ENCODE results near the gene SRP14.

The SRP14 gene

DNA sequence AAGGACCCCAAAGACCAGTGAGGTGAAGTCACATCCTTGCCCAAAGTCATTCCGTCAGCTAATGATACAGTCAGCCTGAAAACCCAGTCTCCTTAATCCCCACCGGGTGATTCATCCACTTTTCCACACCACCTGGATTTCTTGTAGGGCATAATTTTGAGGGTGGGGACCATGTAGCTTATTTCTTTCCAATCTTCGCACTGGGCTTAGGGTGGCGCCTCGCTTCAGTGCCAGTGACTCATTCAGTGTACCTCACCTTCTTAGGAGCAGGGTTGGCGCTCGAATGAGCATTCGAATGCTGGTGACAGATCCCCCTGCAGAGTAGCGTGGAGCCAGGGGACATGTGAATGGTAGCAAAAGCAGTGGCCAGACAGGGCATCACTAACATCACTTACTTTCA, 45.7 kb upstream of the SRP14 start:
- TF ChIP-seq, protein P1, sequence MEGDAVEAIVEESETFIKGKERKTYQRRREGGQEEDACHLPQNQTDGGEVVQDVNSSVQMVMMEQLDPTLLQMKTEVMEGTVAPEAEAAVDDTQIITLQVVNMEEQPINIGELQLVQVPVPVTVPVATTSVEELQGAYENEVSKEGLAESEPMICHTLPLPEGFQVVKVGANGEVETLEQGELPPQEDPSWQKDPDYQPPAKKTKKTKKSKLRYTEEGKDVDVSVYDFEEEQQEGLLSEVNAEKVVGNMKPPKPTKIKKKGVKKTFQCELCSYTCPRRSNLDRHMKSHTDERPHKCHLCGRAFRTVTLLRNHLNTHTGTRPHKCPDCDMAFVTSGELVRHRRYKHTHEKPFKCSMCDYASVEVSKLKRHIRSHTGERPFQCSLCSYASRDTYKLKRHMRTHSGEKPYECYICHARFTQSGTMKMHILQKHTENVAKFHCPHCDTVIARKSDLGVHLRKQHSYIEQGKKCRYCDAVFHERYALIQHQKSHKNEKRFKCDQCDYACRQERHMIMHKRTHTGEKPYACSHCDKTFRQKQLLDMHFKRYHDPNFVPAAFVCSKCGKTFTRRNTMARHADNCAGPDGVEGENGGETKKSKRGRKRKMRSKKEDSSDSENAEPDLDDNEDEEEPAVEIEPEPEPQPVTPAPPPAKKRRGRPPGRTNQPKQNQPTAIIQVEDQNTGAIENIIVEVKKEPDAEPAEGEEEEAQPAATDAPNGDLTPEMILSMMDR (IDR thresholded peaks at IDR 0.05; ENCODE audit: poor library complexity, severe bottlenecking) = no peak
- Histone ChIP-seq H3K27me3 (ENCODE audit: insufficient read depth, poor library complexity, severe bottlenecking) (no peaks in the 10 kb centered on the region), H3K4me1 (ENCODE audit: insufficient read depth, poor library complexity, severe bottlenecking) (peaks cover 25% of the 10 kb centered on the region), H3K36me3 (ENCODE audit: low read depth) (no peaks in the 10 kb centered on the region), H3K9me3 (ENCODE audit: severe bottlenecking) (no peaks in the 10 kb centered on the region), H3K4me3 (ENCODE audit: severe bottlenecking) (no peak overlapping the region), H3K27ac (ENCODE audit: poor library complexity, severe bottlenecking) (no peak overlapping the region)
- DNase-seq (ENCODE audit: low spot score) (no peak), ATAC-seq (ENCODE audit: low read depth) (peak; percentile 75)

- H3K9me3 ChIP-seq (ENCODE audit: severe bottlenecking) = no peaks in the 10 kb centered on the region
- H3K36me3 ChIP-seq (ENCODE audit: low read depth) = no peaks in the 10 kb centered on the region
- H3K27me3 ChIP-seq (ENCODE audit: insufficient read depth, poor library complexity, severe bottlenecking) = no peaks in the 10 kb centered on the region
- ATAC-seq (ENCODE audit: low read depth) (0 out of 3 replicates have a peak, but pooled peaks have one; percentile 2), DNase-seq (ENCODE audit: low spot score) (no peak)
- no peak overlapping the region for H3K4me3 ChIP-seq (ENCODE audit: severe bottlenecking)
- H3K4me1 ChIP-seq (ENCODE audit: insufficient read depth, poor library complexity, severe bottlenecking) = peaks cover 25% of the 10 kb centered on the region
- H3K27ac ChIP-seq (ENCODE audit: poor library complexity, severe bottlenecking) = no peak overlapping the region
- TF ChIP-seq, protein P1 (IDR thresholded peaks at IDR 0.05; ENCODE audit: poor library complexity, severe bottlenecking) = peak; percentile 5
Measured at GRCh38 chr15:40082195-40082883, 43.4 kb upstream of the SRP14 start.

GRCh38 chr15:40081691-40082194, 42.8 kb upstream of the SRP14 start:
- H3K4me1 ChIP-seq (ENCODE audit: insufficient read depth, poor library complexity, severe bottlenecking) = peaks cover 25% of the 10 kb centered on the region
- H3K36me3 ChIP-seq (ENCODE audit: low read depth) = no peaks in the 10 kb centered on the region
- no peak for DNase-seq (ENCODE audit: low spot score)
- TF ChIP-seq, protein P1 (IDR thresholded peaks at IDR 0.05; ENCODE audit: poor library complexity, severe bottlenecking) = peak; percentile 7
- H3K27me3 ChIP-seq (ENCODE audit: insufficient read depth, poor library complexity, severe bottlenecking) = no peaks in the 10 kb centered on the region
- ATAC-seq (ENCODE audit: low read depth) = peak; percentile 77
- H3K27ac ChIP-seq (ENCODE audit: poor library complexity, severe bottlenecking) = no peak overlapping the region
- no peak overlapping the region for H3K4me3 ChIP-seq (ENCODE audit: severe bottlenecking)
- no peaks in the 10 kb centered on the region for H3K9me3 ChIP-seq (ENCODE audit: severe bottlenecking)

GRCh38 chr15:40080847-40081246, 41.9 kb upstream of the SRP14 start:
- DNase-seq (ENCODE audit: low spot score) (no peak), ATAC-seq (ENCODE audit: low read depth) (no peak)
- Histone ChIP-seq H3K36me3 (ENCODE audit: low read depth) (no peaks in the 10 kb centered on the region), H3K9me3 (ENCODE audit: severe bottlenecking) (no peaks in the 10 kb centered on the region), H3K4me1 (ENCODE audit: insufficient read depth, poor library complexity, severe bottlenecking) (peaks cover 32% of the 10 kb centered on the region), H3K27ac (ENCODE audit: poor library complexity, severe bottlenecking) (no peak overlapping the region), H3K4me3 (ENCODE audit: severe bottlenecking) (no peak overlapping the region), H3K27me3 (ENCODE audit: insufficient read depth, poor library complexity, severe bottlenecking) (no peaks in the 10 kb centered on the region)
- TF ChIP-seq, protein P1 (IDR thresholded peaks at IDR 0.05; ENCODE audit: poor library complexity, severe bottlenecking) = no peak

GRCh38 chr15:40080104-40080503, 41.1 kb upstream of the SRP14 start:
- Histone ChIP-seq H3K4me3 (ENCODE audit: severe bottlenecking) (no peak overlapping the region), H3K36me3 (ENCODE audit: low read depth) (no peaks in the 10 kb centered on the region), H3K27me3 (ENCODE audit: insufficient read depth, poor library complexity, severe bottlenecking) (no peaks in the 10 kb centered on the region), H3K27ac (ENCODE audit: poor library complexity, severe bottlenecking) (no peak overlapping the region), H3K9me3 (ENCODE audit: severe bottlenecking) (no peaks in the 10 kb centered on the region), H3K4me1 (ENCODE audit: insufficient read depth, poor library complexity, severe bottlenecking) (peaks cover 32% of the 10 kb centered on the region)
- TF ChIP-seq, protein P1 (IDR thresholded peaks at IDR 0.05; ENCODE audit: poor library complexity, severe bottlenecking) = no peak
- DNase-seq (ENCODE audit: low spot score) (no peak), ATAC-seq (ENCODE audit: low read depth) (no peak)
